GM23248 (cell line): ENCODE measurements around the gene HPSE.

Source experiments
- EZH2 ChIP-seq: fragments of 200-600 bp; sonication (generic); IDR thresholded peaks from 2 replicates; pipeline ENCODE4 v1.6.1; 2018; ENCODE audit warnings: antibody characterized with exemption, mild to moderate bottlenecking; ENCODE audit not compliant: insufficient read depth, poor library complexity, severe bottlenecking
- EZH2phosphoT487 ChIP-seq: fragments of 200-600 bp; sonication (generic); IDR thresholded peaks from 2 replicates; pipeline ENCODE4 v1.6.1; 2018; ENCODE audit warnings: antibody characterized with exemption, moderate library complexity, mild to moderate bottlenecking, low read depth; ENCODE audit not compliant: insufficient read depth

- TF ChIP-seq EZH2 (no peak), EZH2phosphoT487 (no peak)
Observed at GRCh38 chr4:83261307-83261706, 73.3 kb downstream of the HPSE start.
